SKM-1 (cell line): ENCODE data around the gene EDC4.
"Not testable (repeated sequence)": the region's sequence is repeated elsewhere in the genome, so short reads cannot be mapped to it uniquely, and the experiment has no call there.

Experiments used
- DNase-seq: peaks from one replicate; lab custom pipeline; 2025; ENCODE audit not compliant: unreplicated experiment; lab: John Stamatoyannopoulos, UW

The EDC4 gene, protein sequence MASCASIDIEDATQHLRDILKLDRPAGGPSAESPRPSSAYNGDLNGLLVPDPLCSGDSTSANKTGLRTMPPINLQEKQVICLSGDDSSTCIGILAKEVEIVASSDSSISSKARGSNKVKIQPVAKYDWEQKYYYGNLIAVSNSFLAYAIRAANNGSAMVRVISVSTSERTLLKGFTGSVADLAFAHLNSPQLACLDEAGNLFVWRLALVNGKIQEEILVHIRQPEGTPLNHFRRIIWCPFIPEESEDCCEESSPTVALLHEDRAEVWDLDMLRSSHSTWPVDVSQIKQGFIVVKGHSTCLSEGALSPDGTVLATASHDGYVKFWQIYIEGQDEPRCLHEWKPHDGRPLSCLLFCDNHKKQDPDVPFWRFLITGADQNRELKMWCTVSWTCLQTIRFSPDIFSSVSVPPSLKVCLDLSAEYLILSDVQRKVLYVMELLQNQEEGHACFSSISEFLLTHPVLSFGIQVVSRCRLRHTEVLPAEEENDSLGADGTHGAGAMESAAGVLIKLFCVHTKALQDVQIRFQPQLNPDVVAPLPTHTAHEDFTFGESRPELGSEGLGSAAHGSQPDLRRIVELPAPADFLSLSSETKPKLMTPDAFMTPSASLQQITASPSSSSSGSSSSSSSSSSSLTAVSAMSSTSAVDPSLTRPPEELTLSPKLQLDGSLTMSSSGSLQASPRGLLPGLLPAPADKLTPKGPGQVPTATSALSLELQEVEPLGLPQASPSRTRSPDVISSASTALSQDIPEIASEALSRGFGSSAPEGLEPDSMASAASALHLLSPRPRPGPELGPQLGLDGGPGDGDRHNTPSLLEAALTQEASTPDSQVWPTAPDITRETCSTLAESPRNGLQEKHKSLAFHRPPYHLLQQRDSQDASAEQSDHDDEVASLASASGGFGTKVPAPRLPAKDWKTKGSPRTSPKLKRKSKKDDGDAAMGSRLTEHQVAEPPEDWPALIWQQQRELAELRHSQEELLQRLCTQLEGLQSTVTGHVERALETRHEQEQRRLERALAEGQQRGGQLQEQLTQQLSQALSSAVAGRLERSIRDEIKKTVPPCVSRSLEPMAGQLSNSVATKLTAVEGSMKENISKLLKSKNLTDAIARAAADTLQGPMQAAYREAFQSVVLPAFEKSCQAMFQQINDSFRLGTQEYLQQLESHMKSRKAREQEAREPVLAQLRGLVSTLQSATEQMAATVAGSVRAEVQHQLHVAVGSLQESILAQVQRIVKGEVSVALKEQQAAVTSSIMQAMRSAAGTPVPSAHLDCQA (N-terminal part only)

DNA sequence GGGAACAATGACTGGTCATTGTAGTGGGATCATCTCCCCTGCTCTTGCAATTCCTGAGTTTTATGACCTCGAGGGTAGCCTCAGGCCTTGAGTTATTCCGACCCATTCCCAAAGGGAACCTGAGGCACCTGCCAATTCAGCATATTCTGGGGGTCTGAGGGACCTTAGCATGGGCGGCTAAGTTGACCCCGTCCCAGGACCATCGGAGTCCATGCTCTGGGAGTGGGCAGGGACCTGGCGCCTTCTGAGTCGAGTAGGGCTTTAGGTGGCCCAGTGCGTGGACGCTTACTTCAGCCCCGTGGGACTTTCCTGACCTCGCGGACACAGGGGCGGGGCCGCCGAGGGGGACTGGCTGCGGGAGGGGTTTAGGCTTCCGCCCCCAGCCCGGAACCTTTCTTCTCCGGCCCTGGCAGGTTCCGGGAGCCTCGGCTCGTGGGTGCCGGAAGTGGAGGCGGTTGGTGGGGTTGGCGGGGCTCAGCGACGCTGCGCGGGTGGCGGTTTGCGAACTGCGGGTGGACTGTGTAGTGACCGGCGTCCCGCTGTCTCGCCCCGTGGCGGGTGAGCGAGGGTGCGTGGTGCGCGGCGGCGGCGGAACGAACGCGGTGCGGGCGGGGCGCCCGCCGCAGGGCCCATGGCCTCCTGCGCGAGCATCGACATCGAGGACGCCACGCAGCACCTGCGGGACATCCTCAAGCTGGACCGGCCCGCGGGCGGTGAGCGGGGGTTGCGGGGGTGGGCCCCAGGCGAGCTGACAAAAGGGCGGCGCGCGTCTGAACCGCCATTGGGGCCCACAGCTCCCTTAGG is at the start of gene EDC4:
Gene EDC4, plus strand, starts transcription at position 422 of the 804 bp plus-strand sequence. Its CDS starts 210 bp downstream, at position 632.
- peak; percentile 67 for DNase-seq

DNA sequence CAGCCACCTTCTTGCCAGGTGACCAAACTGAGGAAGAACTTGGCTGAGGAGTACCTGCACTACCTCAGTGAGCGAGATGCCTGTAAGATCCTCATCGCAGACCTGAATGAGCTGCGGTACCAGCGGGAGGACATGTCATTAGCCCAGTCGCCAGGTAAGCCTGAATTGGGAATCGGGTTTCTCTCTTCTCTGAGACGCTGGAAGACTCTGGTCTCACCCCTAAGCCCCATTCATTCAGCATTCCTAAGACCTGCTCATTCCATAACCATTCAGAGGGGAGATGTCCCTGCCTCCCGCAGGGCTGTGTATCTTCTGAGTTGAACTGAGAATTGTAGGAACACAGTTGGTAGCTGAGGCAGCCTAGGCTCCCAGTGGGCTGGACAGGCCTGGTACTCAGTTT is 47.7 kb upstream of the EDC4 start:
- DNase-seq = no peak

DNA sequence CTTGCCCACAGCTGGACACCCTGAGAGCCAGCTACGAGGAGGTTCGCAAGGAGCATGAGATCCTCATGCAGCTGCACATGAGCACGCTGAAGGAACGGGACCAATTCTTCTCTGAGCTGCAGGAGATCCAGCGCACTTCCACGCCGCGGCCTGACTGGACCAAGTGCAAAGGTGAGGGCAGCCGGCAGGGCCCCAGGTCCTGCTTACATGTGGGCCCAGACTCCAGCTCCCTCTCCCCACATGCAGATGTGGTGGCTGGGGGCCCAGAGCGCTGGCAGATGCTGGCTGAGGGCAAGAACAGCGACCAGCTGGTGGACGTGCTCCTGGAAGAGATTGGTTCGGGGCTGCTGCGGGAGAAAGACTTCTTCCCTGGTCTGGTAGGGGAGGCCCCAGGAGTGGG is 46.9 kb upstream of the EDC4 start:
- DNase-seq = no peak

DNA sequence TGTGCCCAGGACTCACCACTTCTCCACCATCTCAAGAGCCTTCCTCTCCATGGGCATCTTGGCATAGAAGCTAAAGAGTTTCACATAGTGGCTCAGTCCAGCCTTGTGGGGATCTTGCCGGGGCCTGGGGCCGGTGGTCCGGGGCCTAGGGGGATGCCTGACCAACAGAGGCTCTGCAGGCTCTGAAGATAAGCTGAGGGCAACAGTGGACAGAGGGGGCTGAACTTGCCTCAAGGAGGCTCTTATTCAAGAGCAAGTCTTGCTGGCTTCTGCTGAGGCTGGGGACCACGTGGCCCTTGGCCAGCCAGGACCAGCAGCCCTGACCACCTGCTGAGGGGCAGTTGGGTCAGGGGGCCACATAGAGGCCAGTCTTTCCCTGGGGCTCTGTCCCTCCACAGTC is 44.2 kb upstream of the EDC4 start:
- DNase-seq = no peak

DNA sequence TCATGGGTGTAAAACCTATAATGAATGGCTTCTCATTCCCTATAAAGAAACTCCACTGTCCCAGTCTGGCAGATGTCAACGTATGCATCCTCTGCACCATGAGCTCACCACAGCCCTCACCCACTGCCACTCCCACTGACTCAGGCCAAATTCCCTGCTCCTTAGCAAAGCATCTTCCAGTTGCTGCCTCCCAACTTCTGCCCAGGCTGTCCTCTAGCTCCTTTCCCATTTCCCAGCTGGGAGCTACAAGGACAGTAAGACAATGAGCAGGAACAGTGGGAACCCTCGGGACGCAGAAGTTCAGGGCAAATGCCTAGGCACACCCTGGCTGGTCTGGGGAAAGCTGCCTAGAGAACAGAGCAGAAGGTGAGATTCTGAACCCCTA is 39.8 kb upstream of the EDC4 start:
- no peak for DNase-seq

DNA sequence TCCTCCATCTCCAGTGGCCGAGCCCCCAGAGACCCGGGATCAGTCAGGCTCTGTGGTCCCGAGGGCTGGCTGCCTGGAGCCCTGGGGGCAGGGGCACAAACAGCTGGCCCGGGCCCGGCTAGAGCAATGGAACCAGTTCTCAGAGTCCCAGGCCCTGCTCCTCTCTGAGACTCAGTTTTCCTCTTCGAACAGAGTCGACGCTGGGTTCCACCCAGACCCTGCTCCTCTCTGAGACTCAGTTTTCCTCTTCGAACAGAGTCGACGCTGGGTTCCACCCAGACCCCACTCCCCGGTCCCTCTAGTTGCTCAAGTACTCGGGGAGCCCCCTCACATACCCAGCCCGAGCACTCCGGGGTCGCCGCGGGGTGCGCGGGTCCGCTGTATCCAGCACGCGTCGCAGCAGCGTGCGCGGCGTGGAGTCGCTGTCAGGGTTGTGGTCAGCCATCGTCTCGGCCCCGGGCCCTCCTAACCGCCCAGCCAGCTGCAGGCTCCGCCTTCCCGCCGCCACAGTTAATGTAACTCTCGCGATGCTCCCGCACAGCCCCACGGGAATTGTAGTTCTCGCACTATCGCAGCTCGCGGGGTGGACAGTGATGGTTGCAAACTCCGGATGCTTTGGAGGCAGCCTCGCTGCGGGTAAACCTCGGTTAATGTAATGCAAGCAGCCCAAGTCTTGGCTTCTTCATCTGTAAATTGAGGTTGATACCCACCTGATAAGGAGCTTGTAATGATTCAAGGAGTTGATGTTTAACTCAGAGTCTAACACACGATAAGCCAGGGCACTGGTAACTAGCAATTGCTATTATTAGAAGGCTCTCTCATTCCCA is 39.2 kb upstream of the EDC4 start:
- DNase-seq = peak; percentile 82

DNA sequence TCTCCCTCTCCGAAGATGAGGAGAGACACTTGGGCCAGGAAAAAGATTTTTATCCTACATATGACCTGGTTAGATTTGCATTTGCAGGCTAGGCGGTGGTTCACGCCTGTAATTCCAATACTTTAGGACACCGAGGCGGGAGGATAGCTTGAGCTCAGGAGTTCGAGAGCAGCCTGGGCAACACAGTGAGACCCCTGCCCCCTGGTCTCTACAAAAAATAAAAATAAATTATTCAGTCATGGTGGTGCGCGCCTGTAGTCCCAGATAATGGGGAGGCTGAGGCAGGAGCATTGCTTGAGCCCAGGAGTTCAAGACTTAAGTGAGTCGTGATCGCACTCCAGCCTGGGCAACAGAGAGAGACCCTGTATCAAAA is 38.6 kb upstream of the EDC4 start:
- DNase-seq = no peak

DNA sequence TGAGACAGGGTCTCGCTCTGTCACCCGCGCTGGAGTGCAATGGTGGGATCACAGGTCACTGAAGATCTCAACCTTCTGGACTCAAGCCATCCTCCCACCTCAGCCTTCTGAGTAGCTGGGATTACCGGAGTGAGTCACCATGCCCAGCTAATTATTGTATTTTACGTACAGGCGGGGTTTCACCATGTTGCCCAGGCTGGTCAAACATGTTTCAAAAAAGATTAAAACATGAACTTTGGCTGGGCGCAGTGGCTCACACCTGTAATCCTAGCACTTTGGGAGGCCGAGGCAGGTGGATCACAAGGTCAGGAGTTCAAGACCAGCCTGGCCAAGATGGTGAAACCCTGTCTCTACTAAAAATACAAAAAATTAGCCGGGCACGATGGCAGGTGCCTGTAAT is 35.7 kb upstream of the EDC4 start:
- DNase-seq = not testable (repeated sequence)

DNA sequence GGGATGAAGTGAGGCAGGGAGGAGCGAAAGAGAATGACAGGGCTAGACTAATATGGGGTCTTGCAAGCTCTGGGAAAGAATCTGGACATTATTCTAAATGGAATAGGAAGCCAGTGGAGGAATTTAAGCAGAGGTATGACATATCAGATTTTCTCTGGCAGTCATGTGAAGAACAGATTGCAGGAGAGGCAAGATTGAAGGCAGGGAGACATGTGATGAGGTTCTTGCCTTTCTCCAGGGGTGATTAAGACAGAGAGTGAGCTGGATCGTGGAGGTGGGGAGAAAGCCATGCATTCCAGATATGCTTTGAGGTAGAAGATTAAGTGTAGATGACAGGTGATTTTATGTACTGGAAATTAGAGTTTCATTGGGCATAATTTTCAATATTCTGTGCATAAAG is 35.0 kb upstream of the EDC4 start:
- no peak for DNase-seq

DNA sequence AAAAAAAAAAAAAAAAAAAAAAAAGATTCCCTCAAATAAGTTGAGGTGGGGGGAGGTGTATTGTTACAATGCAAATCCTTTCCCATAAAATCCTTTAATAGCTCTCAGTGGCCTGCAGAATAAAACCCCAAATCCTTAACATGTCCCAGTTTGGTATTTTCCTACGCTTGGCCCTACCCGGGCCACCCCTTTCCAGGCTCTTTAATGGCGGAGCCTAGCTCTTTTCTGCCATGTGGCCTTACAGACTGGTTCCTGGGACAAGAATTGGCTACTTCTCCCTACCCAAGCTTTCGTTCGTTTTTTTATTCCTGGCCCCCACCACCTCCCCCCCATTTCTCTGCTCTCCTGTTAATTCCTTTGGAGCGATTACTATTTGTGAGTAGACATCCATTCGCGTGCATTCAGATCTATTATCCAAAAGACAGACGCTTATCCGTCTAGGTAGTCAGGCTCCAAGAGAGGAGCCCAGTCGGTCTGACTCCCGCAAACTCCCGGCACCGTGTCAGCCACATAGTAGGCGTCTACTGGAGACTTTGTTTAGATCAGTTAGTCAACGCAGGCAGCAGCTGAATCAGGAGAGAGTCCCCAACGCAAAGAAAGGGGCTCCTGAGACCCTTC is 31.5 kb upstream of the EDC4 start:
- DNase-seq = no peak

DNA sequence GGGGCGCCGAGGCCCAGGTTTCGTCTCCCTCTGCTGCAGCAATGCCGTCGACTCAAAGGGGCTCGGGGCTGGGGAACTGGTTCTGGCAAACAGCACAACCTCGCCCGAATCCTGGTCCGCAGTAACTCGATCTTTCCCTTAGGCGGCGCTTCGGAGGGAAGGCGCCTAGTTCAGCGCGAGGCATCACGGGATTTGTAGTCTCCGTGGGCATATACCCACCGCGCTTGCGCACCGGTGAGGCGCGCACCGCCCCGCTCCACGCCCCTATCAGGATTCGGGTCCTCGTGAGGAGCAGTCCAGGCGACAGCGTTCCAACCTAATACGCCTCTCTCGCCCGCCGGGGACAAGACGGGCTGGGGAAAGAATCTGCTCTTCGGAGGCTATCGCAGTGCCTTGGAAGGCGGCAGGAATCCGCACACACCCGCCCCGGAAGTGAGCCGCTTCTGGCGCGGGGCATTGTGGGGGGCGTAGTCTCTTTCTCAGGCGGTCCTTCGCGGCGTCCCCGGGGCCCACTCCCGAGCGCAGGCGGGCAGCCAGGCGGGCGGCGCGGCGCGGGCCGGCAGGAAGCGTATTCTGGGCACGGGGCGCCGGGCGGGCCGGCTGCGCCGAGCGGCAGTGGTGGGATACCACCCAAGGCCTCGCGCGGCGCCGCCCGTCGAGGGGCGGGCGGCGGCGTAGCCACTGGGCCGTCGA is 30.9 kb upstream of the EDC4 start, which contains the start of gene THAP11:
Gene THAP11, plus strand, starts transcription at position 505 of the 693 bp plus-strand sequence. CDS start 235 bp downstream, outside the sequence.
- peak; percentile 92 for DNase-seq

DNA sequence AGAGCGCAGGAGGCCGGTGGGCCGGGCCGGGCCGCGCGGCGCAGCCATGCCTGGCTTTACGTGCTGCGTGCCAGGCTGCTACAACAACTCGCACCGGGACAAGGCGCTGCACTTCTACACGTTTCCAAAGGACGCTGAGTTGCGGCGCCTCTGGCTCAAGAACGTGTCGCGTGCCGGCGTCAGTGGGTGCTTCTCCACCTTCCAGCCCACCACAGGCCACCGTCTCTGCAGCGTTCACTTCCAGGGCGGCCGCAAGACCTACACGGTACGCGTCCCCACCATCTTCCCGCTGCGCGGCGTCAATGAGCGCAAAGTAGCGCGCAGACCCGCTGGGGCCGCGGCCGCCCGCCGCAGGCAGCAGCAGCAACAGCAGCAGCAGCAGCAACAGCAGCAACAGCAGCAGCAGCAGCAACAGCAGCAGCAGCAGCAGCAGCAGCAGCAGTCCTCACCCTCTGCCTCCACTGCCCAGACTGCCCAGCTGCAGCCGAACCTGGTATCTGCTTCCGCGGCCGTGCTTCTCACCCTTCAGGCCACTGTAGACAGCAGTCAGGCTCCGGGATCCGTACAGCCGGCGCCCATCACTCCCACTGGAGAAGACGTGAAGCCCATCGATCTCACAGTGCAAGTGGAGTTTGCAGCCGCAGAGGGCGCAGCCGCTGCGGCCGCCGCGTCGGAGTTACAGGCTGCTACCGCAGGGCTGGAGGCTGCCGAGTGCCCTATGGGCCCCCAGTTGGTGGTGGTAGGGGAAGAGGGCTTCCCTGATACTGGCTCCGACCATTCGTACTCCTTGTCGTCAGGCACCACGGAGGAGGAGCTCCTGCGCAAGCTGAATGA is 30.1 kb upstream of the EDC4 start:
- DNase-seq = no peak

DNA sequence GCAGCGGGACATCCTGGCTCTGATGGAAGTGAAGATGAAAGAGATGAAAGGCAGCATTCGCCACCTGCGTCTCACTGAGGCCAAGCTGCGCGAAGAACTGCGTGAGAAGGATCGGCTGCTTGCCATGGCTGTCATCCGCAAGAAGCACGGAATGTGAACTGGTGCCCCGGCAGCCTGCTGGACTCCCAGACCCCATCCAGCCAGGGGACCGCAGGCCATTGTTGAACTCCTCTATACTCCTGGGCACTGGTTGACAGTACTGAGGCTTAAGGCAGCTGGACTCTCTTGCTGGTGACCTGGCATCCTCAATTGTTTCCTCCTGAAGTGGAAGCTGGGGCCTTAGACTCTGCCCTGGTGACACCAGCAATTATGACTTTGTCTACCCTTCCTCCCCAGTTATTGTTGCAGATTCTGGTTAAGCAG is 29.5 kb upstream of the EDC4 start:
- DNase-seq = no peak

DNA sequence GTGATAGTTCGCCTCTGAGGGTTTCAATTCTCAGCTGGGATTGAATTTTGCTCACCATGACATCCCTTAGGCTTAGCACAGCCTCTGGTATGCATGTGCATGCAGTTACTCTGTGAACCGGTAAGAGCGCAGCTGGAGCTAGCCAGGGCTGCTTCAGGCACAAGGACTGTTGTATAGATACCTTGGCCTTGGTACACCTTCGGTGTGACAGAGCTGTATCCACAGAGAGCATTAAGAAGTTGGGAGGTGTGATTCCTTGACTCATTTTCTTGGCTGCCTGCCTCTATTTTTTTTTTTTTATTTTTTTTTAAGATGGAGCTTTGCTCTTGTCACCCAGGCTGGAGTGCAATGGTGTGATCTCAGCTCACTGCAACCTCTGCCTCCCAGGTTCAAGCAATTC is 28.4 kb upstream of the EDC4 start:
- DNase-seq = no peak

DNA sequence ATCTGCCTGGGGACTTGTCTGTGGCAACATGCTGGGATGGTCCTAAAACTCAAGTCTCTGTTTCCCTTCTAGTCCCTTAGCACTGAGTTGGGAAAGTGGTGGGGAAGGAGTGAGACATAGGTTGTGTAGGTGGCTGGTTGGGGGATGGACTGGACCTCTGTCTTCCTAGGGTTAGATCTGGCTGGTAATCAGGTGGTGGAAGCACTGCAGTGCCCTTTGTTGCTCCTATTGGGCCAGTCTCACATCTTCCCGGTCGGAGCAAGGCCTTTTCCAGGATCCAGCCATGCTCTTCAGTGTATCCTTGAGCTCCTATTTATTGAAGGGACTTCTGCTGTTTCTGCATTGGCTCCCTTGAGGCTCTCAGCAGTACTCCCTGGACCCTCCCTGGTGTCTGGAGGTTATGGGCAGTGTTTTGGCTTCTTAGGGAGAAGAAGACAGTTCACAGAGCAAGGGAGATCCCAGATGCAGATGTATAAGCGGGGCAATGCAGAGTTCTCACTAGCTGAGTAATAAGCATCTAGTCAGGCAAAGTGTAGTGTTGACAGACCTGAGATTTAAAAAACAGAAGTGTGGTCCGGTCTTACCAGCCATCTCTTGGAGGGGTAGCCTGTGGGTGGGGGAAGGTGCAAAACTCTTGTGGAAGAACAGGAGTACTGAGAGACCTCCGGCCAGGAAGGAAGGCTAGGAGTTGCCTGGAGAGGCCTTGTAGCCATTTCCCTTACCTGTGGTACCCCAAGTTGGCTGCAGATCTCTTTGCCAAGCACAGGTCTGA is 27.4 kb upstream of the EDC4 start:
- DNase-seq = no peak

DNA sequence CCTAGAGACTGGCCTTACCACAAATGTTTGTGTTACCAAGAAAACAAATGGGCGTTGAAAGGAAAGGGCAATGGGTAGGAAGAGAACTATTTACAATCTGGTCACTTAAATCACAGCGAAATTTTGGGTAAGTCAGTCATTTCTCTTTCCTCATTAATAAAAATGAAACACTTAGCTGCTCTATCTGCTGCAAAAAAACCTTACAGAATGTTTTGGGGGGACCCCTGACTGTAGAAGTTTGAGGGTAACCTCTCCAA is 26.9 kb upstream of the EDC4 start:
- DNase-seq = no peak
